GM12872 (cell line): ENCODE measurements around the gene SLC6A19.

ENCODE experiments used
- CTCF ChIP-seq: IDR thresholded peaks from 3 replicates; pipeline ENCODE4 v1.5.1; 2011; ENCODE audit warnings: low read depth, mild to moderate bottlenecking, low read length, moderate library complexity; ENCODE audit not compliant: insufficient read depth

SLC6A19 gene

GRCh38 chr5:1273745-1274144 is 72.3 kb downstream of the SLC6A19 start:
- TF ChIP-seq CTCF = no peak

- TF ChIP-seq CTCF = no peak
These were observed 73.1 kb downstream of the SLC6A19 start for GRCh38 chr5:1274471-1274870.
